ENCODE measurements around the gene SLC29A3. TPM values are rescaled to one million over a fixed set of nuclear protein-coding genes. Genes with fewer than 3 reads are reported as not detected.

The SLC29A3 gene
- total RNA-seq, 1 donor from 2014 or later, result 6.8 TPM

DNA sequence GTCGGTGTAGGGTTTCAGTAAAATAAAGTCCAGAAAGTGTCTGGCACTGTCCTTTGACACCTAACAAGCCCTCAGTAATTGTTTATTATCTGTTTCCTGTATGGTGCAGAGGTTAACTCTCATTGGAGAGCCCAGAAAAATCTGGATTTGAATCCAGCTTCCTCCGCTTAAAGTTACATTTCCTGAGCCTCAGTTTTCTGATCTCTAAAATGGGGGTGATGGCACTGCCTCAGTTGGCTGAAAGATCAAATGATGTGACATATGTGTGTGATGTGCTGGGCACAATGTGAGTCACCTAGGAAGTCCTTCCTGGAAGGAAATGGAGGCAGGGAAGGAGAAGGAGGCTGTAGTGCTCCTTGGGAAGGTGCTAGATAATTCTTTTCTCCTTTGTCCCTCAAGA is 63.0 kb downstream of the SLC29A3 start:
- Mint-ChIP-seq H3K9me3 (no peaks in the 10 kb centered on the region), H3K36me3 (ENCODE audit: low read depth) (no peaks in the 10 kb centered on the region), H3K27ac (no peak overlapping the region), H3K4me1 (ENCODE audit: low read depth) (peaks cover 6% of the 10 kb centered on the region), H3K4me3 (no peak overlapping the region), H3K27me3 (ENCODE audit: insufficient read depth) (peaks cover 6% of the 10 kb centered on the region)
- intact Hi-C loops (cut with micrococcal nuclease), result no loop called here
- DNase-seq (ENCODE audit: low spot score), result no peak

DNA sequence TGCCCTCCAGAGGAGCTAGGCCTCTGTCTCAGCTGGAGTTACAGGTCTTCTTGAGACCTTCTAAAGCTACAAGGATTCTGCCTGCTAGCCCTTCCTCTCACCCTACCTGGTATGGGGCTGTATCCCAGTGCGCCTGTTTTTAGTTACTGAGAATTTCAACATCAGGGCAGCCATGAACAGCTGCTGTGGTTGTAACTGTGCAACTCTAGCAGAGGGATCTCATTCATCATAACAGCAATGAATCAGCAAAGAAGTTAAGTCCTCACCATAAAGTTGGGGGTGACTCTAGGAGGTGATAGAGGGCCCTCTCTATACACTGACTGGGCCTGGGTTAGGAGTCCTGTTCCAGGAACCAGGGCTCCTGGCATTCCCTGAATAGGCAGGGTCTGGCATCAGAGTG is 63.7 kb downstream of the SLC29A3 start:
- H3K9me3 Mint-ChIP-seq, result no peaks in the 10 kb centered on the region
- intact Hi-C loops (cut with micrococcal nuclease), result no loop called here

DNA sequence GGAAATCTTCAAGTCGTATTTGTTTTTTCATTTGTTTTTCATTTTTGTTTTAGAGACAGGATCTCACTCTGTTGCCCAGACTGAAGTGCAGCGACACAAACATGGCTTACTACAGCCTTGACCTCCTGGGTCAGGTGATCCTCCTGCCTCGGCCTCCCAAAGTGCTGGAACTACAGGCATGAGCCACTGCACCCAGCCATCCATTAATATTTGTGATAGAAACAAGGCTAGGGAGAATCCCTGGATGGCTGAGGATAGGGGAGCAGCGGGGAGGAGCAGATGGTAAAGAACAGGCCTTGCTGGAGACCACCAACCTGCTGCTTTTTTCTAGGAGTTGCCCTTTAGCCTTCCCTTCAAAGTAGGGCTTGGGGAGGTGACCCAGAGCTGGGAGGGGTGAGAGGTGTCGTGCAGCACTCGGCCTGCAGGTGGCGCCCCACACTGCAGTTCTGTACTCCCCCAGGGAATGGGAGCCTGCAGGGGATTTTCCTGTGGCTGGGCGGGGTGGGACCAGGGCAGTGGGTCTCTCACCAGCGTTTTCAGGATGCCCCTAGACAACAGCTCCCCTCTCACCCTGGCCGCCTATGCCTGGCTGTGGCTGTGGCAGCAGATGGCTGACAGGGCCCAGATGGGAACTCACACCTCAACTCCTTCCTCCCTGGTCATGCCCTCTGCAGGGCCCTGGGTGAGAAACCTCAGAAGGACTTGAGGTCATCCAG is 65.1 kb downstream of the SLC29A3 start:
- Mint-ChIP-seq H3K27ac (no peak overlapping the region), H3K9me3 (no peaks in the 10 kb centered on the region), H3K27me3 (ENCODE audit: insufficient read depth) (peaks cover 20% of the 10 kb centered on the region), H3K4me3 (no peak overlapping the region), H3K4me1 (ENCODE audit: low read depth) (no peaks in the 10 kb centered on the region), H3K36me3 (ENCODE audit: low read depth) (no peaks in the 10 kb centered on the region)
- DNase-seq (ENCODE audit: low spot score), result peak; percentile 57
- intact Hi-C loops (cut with micrococcal nuclease), result loop anchor here (1.0 kb wide), 6 partner anchors 186 to 512 kb away; partner anchors contain the start of gene VSIR

More for the DNA sequence above, 63.7 kb downstream of the SLC29A3 start:
- Mint-ChIP-seq H3K36me3 (ENCODE audit: low read depth) (no peaks in the 10 kb centered on the region), H3K27ac (no peak overlapping the region), H3K27me3 (ENCODE audit: insufficient read depth) (peaks cover 7% of the 10 kb centered on the region), H3K4me3 (no peak overlapping the region), H3K4me1 (ENCODE audit: low read depth) (peaks cover under 1% of the 10 kb centered on the region)
- no peak for DNase-seq (ENCODE audit: low spot score)

DNA sequence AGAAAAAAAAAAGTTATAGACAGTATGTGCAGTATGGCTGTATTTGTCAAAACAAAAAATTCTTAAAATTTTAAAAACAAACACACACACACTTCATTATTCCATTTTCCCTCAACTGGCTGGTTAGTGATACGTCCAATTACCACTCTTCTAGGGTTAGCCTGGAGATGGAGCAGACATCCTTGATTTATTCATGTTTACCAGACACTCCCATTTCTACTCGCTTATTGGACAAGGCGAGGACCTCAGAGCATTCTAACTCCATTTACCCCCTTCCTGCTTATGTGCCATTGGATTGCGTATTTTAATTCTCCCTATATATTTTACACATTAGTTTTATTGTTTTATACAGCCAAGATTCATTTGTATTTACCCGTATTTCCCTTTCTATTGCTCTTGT is 69.1 kb downstream of the SLC29A3 start:
- no peak for DNase-seq (ENCODE audit: low spot score)
- Mint-ChIP-seq H3K36me3 (ENCODE audit: low read depth) (no peaks in the 10 kb centered on the region), H3K27me3 (ENCODE audit: insufficient read depth) (peaks cover 33% of the 10 kb centered on the region), H3K27ac (no peak overlapping the region), H3K9me3 (no peaks in the 10 kb centered on the region), H3K4me3 (no peak overlapping the region), H3K4me1 (ENCODE audit: low read depth) (no peaks in the 10 kb centered on the region)
- intact Hi-C loops (cut with micrococcal nuclease), result no loop called here

DNA sequence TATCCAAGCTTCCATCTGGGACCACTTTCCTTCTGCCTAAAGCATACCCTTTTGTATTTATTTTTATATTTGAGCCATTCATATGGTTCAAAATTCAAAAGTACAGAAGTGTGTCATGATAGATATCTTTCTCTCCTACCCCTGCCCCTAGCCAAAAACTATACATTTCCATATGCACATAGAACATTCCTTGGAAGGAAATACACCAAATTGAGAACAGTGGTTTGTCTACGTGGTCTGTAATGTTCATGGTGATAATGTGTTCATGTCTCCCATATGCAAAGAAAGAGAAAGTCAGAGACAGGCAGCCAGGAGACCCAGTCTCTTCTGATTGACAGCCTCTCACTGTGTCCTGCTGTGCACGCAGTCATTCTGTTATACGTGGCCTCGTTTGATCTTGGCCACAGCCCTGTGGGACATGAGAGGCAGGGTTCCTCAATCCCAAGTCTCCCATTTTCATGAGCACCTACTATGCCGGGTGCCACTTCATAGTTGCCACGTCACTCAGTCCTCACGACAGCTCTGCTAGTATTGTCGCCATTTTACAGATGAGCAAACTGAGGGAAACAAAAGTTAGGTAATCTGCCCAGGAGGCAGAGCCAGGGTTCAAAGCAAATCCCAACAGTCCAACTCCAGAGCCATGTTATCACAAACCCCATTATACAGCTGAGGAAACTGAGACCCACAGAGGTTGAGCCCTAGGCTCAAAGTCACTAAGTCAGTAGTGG is 69.7 kb downstream of the SLC29A3 start:
- Mint-ChIP-seq H3K4me3 (no peak overlapping the region), H3K27ac (no peak overlapping the region), H3K4me1 (ENCODE audit: low read depth) (no peaks in the 10 kb centered on the region), H3K27me3 (ENCODE audit: insufficient read depth) (peaks cover 37% of the 10 kb centered on the region), H3K36me3 (ENCODE audit: low read depth) (no peaks in the 10 kb centered on the region), H3K9me3 (no peaks in the 10 kb centered on the region)
- no peak for DNase-seq (ENCODE audit: low spot score)
- intact Hi-C loops (cut with micrococcal nuclease), result no loop called here

DNA sequence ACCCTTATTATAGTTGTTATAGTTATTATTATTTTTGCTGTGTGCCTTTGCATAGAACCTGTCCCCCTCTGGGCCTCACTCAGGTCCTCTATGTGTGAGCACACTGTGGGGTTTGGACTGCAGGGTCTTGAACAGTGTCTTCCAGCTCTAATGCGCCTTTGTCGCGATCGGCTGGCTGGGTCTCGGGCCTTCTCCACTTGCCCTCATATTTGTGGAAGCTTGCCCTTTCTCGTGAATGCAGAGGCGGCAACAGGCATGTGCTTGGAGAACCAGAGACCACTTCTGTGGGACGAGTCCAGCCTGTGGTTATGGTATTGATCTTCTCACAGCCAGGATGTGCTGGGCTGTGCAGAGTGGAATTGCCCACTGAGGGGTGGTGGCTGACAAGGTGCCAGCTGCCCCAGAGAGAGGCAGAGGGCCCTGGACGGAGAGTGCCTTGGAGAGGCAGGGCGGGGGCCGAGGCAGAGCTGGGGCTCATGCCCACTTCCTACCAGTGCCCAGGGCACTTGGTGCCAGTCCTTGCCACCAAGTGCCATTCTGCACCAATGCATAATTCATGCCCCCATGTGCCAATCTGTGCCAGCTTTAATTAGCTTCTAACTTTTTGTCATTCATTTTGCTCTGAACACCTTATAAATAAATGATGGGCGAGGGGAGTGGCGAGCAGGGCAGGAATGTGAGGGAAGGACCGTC is 70.9 kb downstream of the SLC29A3 start:
- no peak for DNase-seq (ENCODE audit: low spot score)
- Mint-ChIP-seq H3K4me1 (ENCODE audit: low read depth) (no peaks in the 10 kb centered on the region), H3K27me3 (ENCODE audit: insufficient read depth) (peaks cover 43% of the 10 kb centered on the region), H3K36me3 (ENCODE audit: low read depth) (no peaks in the 10 kb centered on the region), H3K9me3 (no peaks in the 10 kb centered on the region), H3K4me3 (no peak overlapping the region), H3K27ac (no peak overlapping the region)
- intact Hi-C loops (cut with micrococcal nuclease), result no loop called here

DNA sequence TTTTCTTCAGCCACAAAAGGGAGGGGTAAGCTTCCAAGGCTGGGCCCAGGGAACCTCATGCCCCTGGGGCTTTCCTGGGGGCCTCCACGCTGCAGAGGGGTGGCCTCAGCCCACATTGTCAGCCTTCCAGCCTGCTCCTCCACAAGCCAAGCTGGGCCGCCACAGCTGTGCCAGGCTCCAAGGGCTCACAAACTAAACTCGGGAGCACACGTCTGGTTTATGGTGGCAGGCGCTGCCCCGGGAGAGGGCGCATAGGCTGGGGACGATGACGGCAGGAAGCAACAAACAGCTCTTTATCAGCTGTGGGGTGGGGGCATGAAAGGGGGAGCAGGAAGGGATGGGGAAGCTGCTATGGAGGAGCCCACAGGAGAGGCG is 71.4 kb downstream of the SLC29A3 start:
- no peak for DNase-seq (ENCODE audit: low spot score)
- H3K27ac Mint-ChIP-seq, result no peak overlapping the region
- no peaks in the 10 kb centered on the region for H3K4me1 Mint-ChIP-seq (ENCODE audit: low read depth)
- intact Hi-C loops (cut with micrococcal nuclease), result no loop called here
- H3K36me3 Mint-ChIP-seq (ENCODE audit: low read depth), result no peaks in the 10 kb centered on the region
- H3K4me3 Mint-ChIP-seq, result no peak overlapping the region
- H3K9me3 Mint-ChIP-seq, result no peaks in the 10 kb centered on the region
- peaks cover 46% of the 10 kb centered on the region for H3K27me3 Mint-ChIP-seq (ENCODE audit: insufficient read depth)

DNA sequence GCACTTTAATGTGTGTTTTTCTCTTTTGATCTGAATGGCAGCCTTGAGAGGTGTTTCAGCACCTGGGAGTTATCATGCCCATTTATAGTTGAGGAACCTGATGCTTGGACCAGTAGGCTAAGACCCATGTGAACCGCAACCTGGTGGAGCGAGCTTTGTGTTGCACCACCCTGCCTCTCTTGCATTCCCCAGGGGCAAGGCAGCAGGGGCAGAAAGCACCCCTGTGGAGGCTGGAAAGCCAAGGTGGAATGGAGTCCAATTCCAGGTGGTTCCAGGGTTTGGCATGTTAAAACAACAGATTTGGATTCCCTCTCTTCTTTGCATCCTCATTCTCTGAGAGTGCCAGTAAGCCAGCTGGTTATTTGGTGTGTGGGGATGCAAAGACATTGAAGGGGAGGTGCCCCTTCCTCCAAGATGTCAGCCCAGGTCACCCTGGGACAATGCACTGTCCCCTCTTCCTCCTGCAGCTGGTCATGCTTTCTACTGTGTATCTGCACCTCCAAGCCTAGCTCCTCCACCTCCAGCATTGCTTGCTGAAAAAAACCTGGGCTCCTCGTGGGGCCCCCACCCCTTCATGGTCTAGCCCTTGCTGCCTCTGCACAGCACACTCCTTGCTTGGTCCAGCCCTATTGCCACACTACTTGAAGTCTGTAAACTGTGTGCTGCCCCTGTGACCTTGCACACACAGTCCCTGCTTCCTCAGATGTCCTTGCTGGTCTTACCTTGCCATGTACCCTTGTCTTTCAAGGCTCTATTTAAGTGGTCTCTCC is 72.0 kb downstream of the SLC29A3 start:
- intact Hi-C loops (cut with micrococcal nuclease), result no loop called here
- Mint-ChIP-seq H3K27me3 (ENCODE audit: insufficient read depth) (peaks cover 53% of the 10 kb centered on the region), H3K4me1 (ENCODE audit: low read depth) (no peaks in the 10 kb centered on the region)

DNA sequence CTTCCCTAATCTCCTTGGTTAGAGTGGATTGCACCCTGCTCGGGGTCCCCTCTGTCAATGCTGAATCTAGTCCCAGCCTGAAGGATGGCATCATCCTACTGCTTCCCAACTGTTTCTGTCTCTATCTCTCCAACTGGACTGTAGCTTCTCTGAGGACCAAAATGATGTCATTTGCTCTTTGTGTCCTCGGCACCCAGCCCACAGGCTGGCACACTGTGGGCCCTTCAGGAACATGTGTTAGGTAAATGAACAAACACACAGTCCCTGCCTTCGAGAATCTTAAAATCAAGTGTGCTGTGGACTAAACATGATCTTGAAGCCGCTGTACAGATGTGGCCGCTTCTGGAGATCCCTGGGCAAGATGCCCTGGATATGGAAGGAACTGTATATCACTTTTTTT is 72.6 kb downstream of the SLC29A3 start:
- intact Hi-C loops (cut with micrococcal nuclease), result no loop called here

More for the DNA sequence above, 72.0 kb downstream of the SLC29A3 start:
- H3K36me3 Mint-ChIP-seq (ENCODE audit: low read depth), result no peaks in the 10 kb centered on the region
- H3K27ac Mint-ChIP-seq, result no peak overlapping the region
- no peaks in the 10 kb centered on the region for H3K9me3 Mint-ChIP-seq
- no peak overlapping the region for H3K4me3 Mint-ChIP-seq
- no peak for DNase-seq (ENCODE audit: low spot score)

DNA sequence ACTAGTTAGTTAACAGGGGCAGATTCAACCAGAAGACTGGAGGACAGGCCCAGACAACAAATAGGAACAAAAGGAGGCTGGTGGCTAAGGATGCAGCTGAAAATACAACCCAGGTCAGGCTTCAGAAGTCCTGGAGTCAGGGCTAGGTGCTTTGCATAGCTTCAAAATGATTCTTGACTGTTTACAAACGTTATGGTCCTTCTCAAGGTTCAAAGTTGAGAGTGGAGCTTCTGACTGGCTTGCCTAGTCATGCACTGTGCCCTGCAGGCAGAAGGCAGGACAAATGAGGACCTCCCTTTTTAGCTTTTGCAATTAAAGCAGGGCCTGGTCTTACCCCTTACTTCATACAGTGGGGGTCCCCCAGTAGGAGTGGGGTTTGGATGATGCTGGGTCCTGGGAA is 73.2 kb downstream of the SLC29A3 start:
- intact Hi-C loops (cut with micrococcal nuclease), result no loop called here
- no peak overlapping the region for H3K27ac Mint-ChIP-seq
- no peaks in the 10 kb centered on the region for H3K36me3 Mint-ChIP-seq (ENCODE audit: low read depth)
- no peak for DNase-seq (ENCODE audit: low spot score)
- H3K4me3 Mint-ChIP-seq, result no peak overlapping the region
- H3K9me3 Mint-ChIP-seq, result no peaks in the 10 kb centered on the region
- no peaks in the 10 kb centered on the region for H3K4me1 Mint-ChIP-seq (ENCODE audit: low read depth)
- H3K27me3 Mint-ChIP-seq (ENCODE audit: insufficient read depth), result peaks cover 50% of the 10 kb centered on the region

More for the DNA sequence above, 72.6 kb downstream of the SLC29A3 start:
- no peak for DNase-seq (ENCODE audit: low spot score)
- peaks cover 53% of the 10 kb centered on the region for H3K27me3 Mint-ChIP-seq (ENCODE audit: insufficient read depth)
- no peak overlapping the region for H3K4me3 Mint-ChIP-seq
- H3K9me3 Mint-ChIP-seq, result no peaks in the 10 kb centered on the region
- H3K36me3 Mint-ChIP-seq (ENCODE audit: low read depth), result no peaks in the 10 kb centered on the region
- H3K27ac Mint-ChIP-seq, result no peak overlapping the region
- no peaks in the 10 kb centered on the region for H3K4me1 Mint-ChIP-seq (ENCODE audit: low read depth)

DNA sequence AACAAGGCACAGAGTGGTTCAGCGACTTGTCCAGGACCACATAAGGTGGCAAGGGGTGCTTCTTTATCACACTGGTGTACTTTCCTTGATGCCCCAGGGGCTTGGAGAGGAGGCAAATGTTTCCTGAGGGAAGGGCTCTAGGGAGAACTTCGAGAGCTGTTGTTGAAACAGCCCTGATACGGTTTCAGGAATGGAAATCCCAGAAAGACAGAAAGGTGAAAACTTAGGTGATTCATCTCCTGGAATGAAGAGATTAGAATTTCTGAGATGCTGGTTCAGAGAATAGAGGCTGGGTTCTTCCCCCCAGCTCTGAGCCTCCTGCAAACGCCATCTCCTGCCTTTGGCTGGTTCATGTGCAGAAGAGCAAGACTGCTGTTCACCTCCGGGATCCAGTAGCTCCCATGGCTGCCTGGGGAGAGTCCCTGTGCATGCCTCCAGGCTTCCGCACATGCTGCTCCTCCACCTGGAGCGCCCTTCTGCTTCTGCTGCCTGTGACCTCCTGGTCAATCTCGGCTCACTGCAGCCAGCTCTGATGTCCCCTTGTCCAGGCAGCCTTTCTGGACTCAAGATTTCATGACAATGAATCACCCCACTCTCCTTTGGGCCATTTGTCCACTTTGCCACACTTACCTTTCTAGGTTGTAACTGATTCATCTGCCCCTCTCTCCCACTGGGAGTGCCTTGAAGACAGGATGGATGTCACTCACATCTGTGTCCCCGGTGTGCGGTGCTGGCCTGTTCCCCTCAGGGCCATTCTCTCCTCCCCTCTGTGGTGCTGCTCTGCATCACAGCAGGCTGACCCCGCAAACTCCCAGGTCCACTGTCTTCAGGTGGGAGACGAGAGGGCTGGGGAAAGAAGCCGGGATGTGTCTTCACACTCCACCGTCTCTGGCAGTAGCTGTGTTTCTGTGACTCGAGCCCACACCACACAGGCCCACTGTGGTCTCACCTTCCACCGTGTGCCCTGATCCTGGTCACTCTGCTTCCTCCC is 74.0 kb downstream of the SLC29A3 start:
- H3K27ac Mint-ChIP-seq, result no peak overlapping the region
- no peak overlapping the region for H3K4me3 Mint-ChIP-seq
- intact Hi-C loops (cut with micrococcal nuclease), result no loop called here
- no peaks in the 10 kb centered on the region for H3K36me3 Mint-ChIP-seq (ENCODE audit: low read depth)
- no peaks in the 10 kb centered on the region for H3K9me3 Mint-ChIP-seq
- H3K27me3 Mint-ChIP-seq (ENCODE audit: insufficient read depth), result peaks cover 55% of the 10 kb centered on the region
- DNase-seq (ENCODE audit: low spot score), result no peak
- no peaks in the 10 kb centered on the region for H3K4me1 Mint-ChIP-seq (ENCODE audit: low read depth)

All from activated T-helper 1 cell treated with anti-CD3 and anti-CD28 coated beads, Interleukin-12 subunit alpha, Interleukin-12 subunit beta, Interleukin-2, Interleukin-4 antibody, amounts not matched to agents 30 ng/mL and 10 ng/mL and 1 ng/mL, durations not matched to agents 14 hours and 24 hours and 36 hours (primary cell).